H9 (cell line): Measurements from ENCODE around the gene SS18. TPM values are rescaled to one million over a fixed set of nuclear protein-coding genes. Genes with fewer than 3 reads are reported as not detected.
A peak's percentile ranks its signal among the peaks of the same experiment; 100 is the strongest.

ENCODE experiments used
- DNase-seq: peaks from one replicate; pipeline ENCODE4 v3.0.0-alpha.2; 2017
- H2AFZ ChIP-seq: one replicate; pipeline ENCODE4 v1.6.1; 2013; ENCODE audit warnings: mild to moderate bottlenecking, low read length, control low read depth, moderate library complexity
- H2AK5ac ChIP-seq: 2 replicates; pipeline ENCODE4 v1.6.1; 2013; ENCODE audit warnings: low read length, control low read depth, mixed read lengths; ENCODE audit not compliant: insufficient read length
- H2BK120ac ChIP-seq: one replicate; pipeline ENCODE4 v1.6.1; 2013; ENCODE audit warnings: low read depth, mild to moderate bottlenecking, low read length, control low read depth, inconsistent platforms; ENCODE audit not compliant: poor library complexity, severe bottlenecking
- H2BK12ac ChIP-seq: 2 replicates; pipeline ENCODE4 v1.6.1; 2013; ENCODE audit warnings: low read length, control low read depth, mixed read lengths, low read depth; ENCODE audit not compliant: insufficient read length
- H2BK15ac ChIP-seq: 2 replicates; pipeline ENCODE4 v1.6.1; 2013; ENCODE audit warnings: low read depth, low read length, control low read depth
- H2BK20ac ChIP-seq: one replicate; pipeline ENCODE4 v1.6.1; 2013; ENCODE audit warnings: low read depth, mild to moderate bottlenecking, low read length, control low read depth, inconsistent platforms; ENCODE audit not compliant: poor library complexity, severe bottlenecking
- H2BK5ac ChIP-seq: 2 replicates; pipeline ENCODE4 v1.6.1; 2013; ENCODE audit warnings: low read length, control low read depth, mixed read lengths; ENCODE audit not compliant: insufficient read length
- H3K14ac ChIP-seq: 2 replicates; pipeline ENCODE4 v1.6.1; 2013; ENCODE audit warnings: low read length, control low read depth; ENCODE audit not compliant: insufficient read depth
- H3K18ac ChIP-seq: 2 replicates; pipeline ENCODE4 v1.6.1; 2013; ENCODE audit warnings: low read depth, mild to moderate bottlenecking, mixed read lengths, low read length, control low read depth; ENCODE audit not compliant: insufficient read length
- H3K23ac ChIP-seq: 2 replicates; pipeline ENCODE4 v1.6.1; 2013; ENCODE audit warnings: low read length, control low read depth, mixed read lengths, low read depth; ENCODE audit not compliant: insufficient read length
- H3K23me2 ChIP-seq: 2 replicates; pipeline ENCODE4 v1.6.1; 2013; ENCODE audit warnings: low read depth, mild to moderate bottlenecking, mixed read lengths, low read length, control low read depth; ENCODE audit not compliant: insufficient read length, poor library complexity, severe bottlenecking
- H3K27ac ChIP-seq: 2 replicates; pipeline ENCODE4 v1.5.1; 2013; ENCODE audit warnings: low read length, control low read depth, mixed read lengths, low read depth; ENCODE audit not compliant: insufficient read length
- H3K27me3 ChIP-seq: 2 replicates; pipeline ENCODE4 v1.6.1; 2013; ENCODE audit warnings: low read length, control low read depth, inconsistent platforms; ENCODE audit not compliant: insufficient read depth
- H3K4ac ChIP-seq: 2 replicates; pipeline ENCODE4 v1.6.1; 2013; ENCODE audit warnings: low read depth, mild to moderate bottlenecking, control low read depth, inconsistent platforms, low read length, moderate library complexity
- H3K4me1 ChIP-seq: 2 replicates; pipeline ENCODE4 v1.6.1; 2013; ENCODE audit warnings: low read length, control low read depth, inconsistent platforms; ENCODE audit not compliant: insufficient read depth
- H3K4me2 ChIP-seq: 2 replicates; pipeline ENCODE4 v1.6.1; 2013; ENCODE audit warnings: low read length, control low read depth, mixed read lengths; ENCODE audit not compliant: insufficient read length, insufficient read depth
- H3K56ac ChIP-seq: 2 replicates; pipeline ENCODE4 v1.6.1; 2013; ENCODE audit warnings: low read depth, mild to moderate bottlenecking, mixed read lengths, low read length, control low read depth; ENCODE audit not compliant: insufficient read length
- H3K79me1 ChIP-seq: 2 replicates; pipeline ENCODE4 v1.6.1; 2013; ENCODE audit warnings: low read depth, mild to moderate bottlenecking, moderate library complexity, low read length, control low read depth, inconsistent platforms; ENCODE audit not compliant: insufficient read depth, poor library complexity, severe bottlenecking
- H3K79me2 ChIP-seq: 2 replicates; pipeline ENCODE4 v1.6.1; 2013; ENCODE audit warnings: low read length, control low read depth, inconsistent platforms; ENCODE audit not compliant: insufficient read depth
- H3K9ac ChIP-seq: 2 replicates; pipeline ENCODE4 v1.6.1; 2013; ENCODE audit warnings: low read length, control low read depth, mixed read lengths; ENCODE audit not compliant: insufficient read length; ENCODE audit errors: extremely low read depth
- H3K9me3 ChIP-seq: one replicate; pipeline ENCODE4 v1.6.1; 2013; ENCODE audit warnings: low read depth, low read length, inconsistent platforms; ENCODE audit not compliant: control insufficient read depth
- H3T11ph ChIP-seq: one replicate; pipeline ENCODE4 v1.6.1; 2013; ENCODE audit warnings: mild to moderate bottlenecking, low read length, control low read depth, inconsistent platforms
- H4K20me1 ChIP-seq: one replicate; pipeline ENCODE4 v1.6.1; 2013; ENCODE audit not compliant: control insufficient read depth, insufficient read length, insufficient read depth
- H4K5ac ChIP-seq: 2 replicates; pipeline ENCODE4 v1.6.1; 2013; ENCODE audit warnings: low read depth, mild to moderate bottlenecking, mixed read lengths, low read length, control low read depth; ENCODE audit not compliant: insufficient read length
- H4K8ac ChIP-seq: replicated peaks from 2 replicates; pipeline ENCODE4 v1.6.1; 2013; ENCODE audit warnings: low read length, control low read depth, mixed read lengths, low read depth; ENCODE audit not compliant: insufficient read length
- H4K91ac ChIP-seq: 2 replicates; pipeline ENCODE4 v1.6.1; 2013; ENCODE audit warnings: low read depth, mild to moderate bottlenecking, moderate library complexity, mixed read lengths, low read length, control low read depth; ENCODE audit not compliant: insufficient read length
- H3K27ac Mint-ChIP-seq, 3 experiments: 2 replicates in 2 of 3; 3 replicates in 1 of 3; pipeline ENCODE4 v1.8.0; 2020 to 2021; ENCODE audit warnings: mixed read lengths in 3 of 3, mild to moderate bottlenecking in 1 of 3, moderate library complexity in 1 of 3
- H3K27me3 Mint-ChIP-seq: 2 replicates; pipeline ENCODE4 v1.8.0; 2021; ENCODE audit warnings: low read depth, mild to moderate bottlenecking, moderate library complexity, mixed read lengths
- H3K36me3 Mint-ChIP-seq, 3 experiments: 2 replicates in 2 of 3; 3 replicates in 1 of 3; pipeline ENCODE4 v1.8.0; 2020 to 2021; ENCODE audit warnings: low read depth in 3 of 3, mixed read lengths in 3 of 3; ENCODE audit not compliant: insufficient read depth in 1 of 3
- H3K4me1 Mint-ChIP-seq, 2 experiments: 2 replicates each; pipeline ENCODE4 v1.8.0; 2020; ENCODE audit warnings: mixed read lengths in 2 of 2
- H3K4me3 Mint-ChIP-seq, 2 experiments: 2 replicates in 1 of 2; 3 replicates in 1 of 2; pipeline ENCODE4 v1.8.0; 2020 to 2021; ENCODE audit warnings: mild to moderate bottlenecking in 2 of 2, mixed read lengths in 2 of 2, moderate library complexity in 1 of 2
- H3K9me3 Mint-ChIP-seq, 2 experiments: 2 replicates in 1 of 2; 3 replicates in 1 of 2; pipeline ENCODE4 v1.8.0; 2020; ENCODE audit warnings: mild to moderate bottlenecking in 2 of 2, mixed read lengths in 2 of 2, moderate library complexity in 1 of 2
- WGBS: extraction: QIAGEN DNeasy Blood & Tissue Kit; methylation state at CpG from one replicate; pipeline ENCODE4 v1.1.7; 2013; ENCODE audit warnings: missing lambda C conversion rate, low lambda C conversion rate, mixed read lengths; ENCODE audit not compliant: insufficient read length; ENCODE audit errors: extremely low coverage; 5-methylcytosine and 5-hydroxymethylcytosine counted together
- total RNA-seq: library from RNA; stranded (reverse); gene quantifications from 2 replicates; pipeline ENCODE4 v1.2.1, GENCODE V29; 2021
- TF ChIP-seq, protein P1 (sequence below): fragments of 200-600 bp; sonication (generic); conservative IDR thresholded peaks from 3 replicates; pipeline ENCODE4 v1.8.0; 2021; ENCODE audit warnings: antibody characterized with exemption, mild to moderate bottlenecking

SS18 gene
- total RNA-seq, 1 experiment from 2014 or later, result 87.9 TPM

DNA sequence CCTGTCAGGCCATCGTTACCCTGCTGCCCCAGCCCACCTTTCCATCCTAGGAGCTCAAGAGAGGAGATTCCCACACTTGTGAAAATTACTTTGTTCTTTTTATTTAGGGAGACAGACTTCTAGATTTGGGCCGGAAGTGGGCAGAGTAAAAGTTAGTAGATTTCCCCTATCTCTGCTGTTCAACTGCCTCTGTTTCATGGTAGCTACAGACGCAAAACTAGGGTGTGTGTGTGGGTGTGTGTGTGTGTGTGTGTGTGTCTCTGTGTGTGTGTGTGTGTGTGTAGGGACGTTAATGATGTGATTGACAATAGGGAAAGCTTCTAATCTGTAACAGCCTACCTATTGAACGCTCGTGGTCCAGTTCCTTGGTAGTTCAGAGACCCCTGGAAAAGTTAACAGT is 43.7 kb upstream of the SS18 start:
- H3K9ac ChIP-seq, result no peak overlapping the region

More for the DNA sequence above, 43.7 kb upstream of the SS18 start:
- H2BK20ac ChIP-seq, result no peak overlapping the region
- no peaks in the 10 kb centered on the region for H3K79me2 ChIP-seq
- H4K8ac ChIP-seq, result no peak overlapping the region
- H4K91ac ChIP-seq, result no peak overlapping the region
- no peaks in the 10 kb centered on the region for H3K79me1 ChIP-seq
- H3K23ac ChIP-seq, result no peak overlapping the region
- peak overlapping the region; percentile 49 for H3K4me2 ChIP-seq
- H3K23me2 ChIP-seq, result no peaks in the 10 kb centered on the region
- no peak overlapping the region for H3K27ac ChIP-seq
- no peaks in the 10 kb centered on the region for H3K9me3 ChIP-seq
- no peak overlapping the region for H2BK12ac ChIP-seq
- H3T11ph ChIP-seq, result no peak overlapping the region
- H3K18ac ChIP-seq, result no peak overlapping the region
- no peak overlapping the region for H2AFZ ChIP-seq
- DNase-seq, result no peak
- TF ChIP-seq, protein P1, sequence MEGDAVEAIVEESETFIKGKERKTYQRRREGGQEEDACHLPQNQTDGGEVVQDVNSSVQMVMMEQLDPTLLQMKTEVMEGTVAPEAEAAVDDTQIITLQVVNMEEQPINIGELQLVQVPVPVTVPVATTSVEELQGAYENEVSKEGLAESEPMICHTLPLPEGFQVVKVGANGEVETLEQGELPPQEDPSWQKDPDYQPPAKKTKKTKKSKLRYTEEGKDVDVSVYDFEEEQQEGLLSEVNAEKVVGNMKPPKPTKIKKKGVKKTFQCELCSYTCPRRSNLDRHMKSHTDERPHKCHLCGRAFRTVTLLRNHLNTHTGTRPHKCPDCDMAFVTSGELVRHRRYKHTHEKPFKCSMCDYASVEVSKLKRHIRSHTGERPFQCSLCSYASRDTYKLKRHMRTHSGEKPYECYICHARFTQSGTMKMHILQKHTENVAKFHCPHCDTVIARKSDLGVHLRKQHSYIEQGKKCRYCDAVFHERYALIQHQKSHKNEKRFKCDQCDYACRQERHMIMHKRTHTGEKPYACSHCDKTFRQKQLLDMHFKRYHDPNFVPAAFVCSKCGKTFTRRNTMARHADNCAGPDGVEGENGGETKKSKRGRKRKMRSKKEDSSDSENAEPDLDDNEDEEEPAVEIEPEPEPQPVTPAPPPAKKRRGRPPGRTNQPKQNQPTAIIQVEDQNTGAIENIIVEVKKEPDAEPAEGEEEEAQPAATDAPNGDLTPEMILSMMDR, result no peak
- H3K9me3 Mint-ChIP-seq, result no peaks in the 10 kb centered on the region; a peak in 1 of 5 replicates
- H3K27ac Mint-ChIP-seq, result peak overlapping the region in 1 of 3 experiments; percentile 6; a peak in 2 of 7 replicates
- no peaks in the 10 kb centered on the region for H3K27me3 ChIP-seq
- no CpG with 5 or more reads among the region's 6 CpGs for WGBS
- no peak overlapping the region for H2AK5ac ChIP-seq
- no peak overlapping the region for H4K5ac ChIP-seq
- H3K4ac ChIP-seq, result no peak overlapping the region
- H3K36me3 Mint-ChIP-seq, result no peaks in the 10 kb centered on the region
- no peak overlapping the region for H2BK15ac ChIP-seq
- no peak overlapping the region for H2BK5ac ChIP-seq
- H3K56ac ChIP-seq, result no peak overlapping the region
- peaks cover 0 to 6% of the 10 kb centered on the region in 2 experiments; a peak in 1 of 4 replicates for H3K4me1 Mint-ChIP-seq
- no peak overlapping the region for H2BK120ac ChIP-seq
- peaks cover 8% of the 10 kb centered on the region for H3K27me3 Mint-ChIP-seq
- peak overlapping the region in 1 of 2 experiments; percentile 37; a peak in 1 of 5 replicates for H3K4me3 Mint-ChIP-seq
- H4K20me1 ChIP-seq, result no peaks in the 10 kb centered on the region
- H3K4me1 ChIP-seq, result no peaks in the 10 kb centered on the region
- H3K14ac ChIP-seq, result no peak overlapping the region
